KG1 (cell line): ENCODE results near the gene ZNF736.
"Not testable (repeated sequence)": the region's sequence is repeated elsewhere in the genome, so short reads cannot be mapped to it uniquely, and the experiment has no call there.

ENCODE experiments used
- DNase-seq: peaks from one replicate; lab custom pipeline; 2025; lab: John Stamatoyannopoulos, UW

Gene ZNF736

GRCh38 chr7:64313740-64314491 lies at the start of gene ZNF736:
Gene ZNF736, plus strand, starts transcription at chr7:64313961. Its CDS starts 190 bp downstream, at chr7:64314151.
- DNase-seq = peak; percentile 79

- no peak for DNase-seq
Measured at GRCh38 chr7:64266341-64266919, 47.3 kb upstream of the ZNF736 start.

GRCh38 chr7:64277630-64278029 lies 36.1 kb upstream of the ZNF736 start:
- DNase-seq = no peak

- no peak for DNase-seq
Measured at GRCh38 chr7:64294701-64295420, 18.9 kb upstream of the ZNF736 start.

- DNase-seq = not testable (repeated sequence)
Measured at GRCh38 chr7:64297418-64297817, 16.3 kb upstream of the ZNF736 start.

GRCh38 chr7:64300641-64301405 lies 12.9 kb upstream of the ZNF736 start:
- DNase-seq = no peak

GRCh38 chr7:64307254-64308015 lies 6.3 kb upstream of the ZNF736 start:
- peak; percentile 90 for DNase-seq

GRCh38 chr7:64308016-64308270 lies 5.8 kb upstream of the ZNF736 start:
- no peak for DNase-seq

GRCh38 chr7:64310426-64310825 lies 3.3 kb upstream of the ZNF736 start:
- no peak for DNase-seq

- no peak for DNase-seq
Measured at GRCh38 chr7:64312826-64313225, 935 bp upstream of the ZNF736 start.

GRCh38 chr7:64314566-64314965 lies 805 bp downstream of the ZNF736 start:
- DNase-seq = no peak

- not testable (repeated sequence) for DNase-seq
Measured at GRCh38 chr7:64316031-64316742, 2.4 kb downstream of the ZNF736 start.

GRCh38 chr7:64320547-64321513 lies 7.1 kb downstream of the ZNF736 start:
- no peak for DNase-seq

GRCh38 chr7:64324166-64324565 lies 10.4 kb downstream of the ZNF736 start:
- not testable (repeated sequence) for DNase-seq

GRCh38 chr7:64348713-64349210 lies 35.0 kb downstream of the ZNF736 start:
- DNase-seq = not testable (repeated sequence)

- DNase-seq = no peak
Measured at GRCh38 chr7:64359543-64359942, 45.8 kb downstream of the ZNF736 start.

GRCh38 chr7:64371116-64371515 lies 57.4 kb downstream of the ZNF736 start:
- DNase-seq = no peak

GRCh38 chr7:64373017-64373416 lies 59.3 kb downstream of the ZNF736 start:
- DNase-seq = no peak

- DNase-seq = no peak
Measured at GRCh38 chr7:64400401-64400800, 86.6 kb downstream of the ZNF736 start.
